Measurements from ENCODE around the gene GZMA.

GZMA gene

GRCh38 chr5:55113327-55113726, 10.9 kb downstream of the GZMA start:
- no peak for DNase-seq

DNA sequence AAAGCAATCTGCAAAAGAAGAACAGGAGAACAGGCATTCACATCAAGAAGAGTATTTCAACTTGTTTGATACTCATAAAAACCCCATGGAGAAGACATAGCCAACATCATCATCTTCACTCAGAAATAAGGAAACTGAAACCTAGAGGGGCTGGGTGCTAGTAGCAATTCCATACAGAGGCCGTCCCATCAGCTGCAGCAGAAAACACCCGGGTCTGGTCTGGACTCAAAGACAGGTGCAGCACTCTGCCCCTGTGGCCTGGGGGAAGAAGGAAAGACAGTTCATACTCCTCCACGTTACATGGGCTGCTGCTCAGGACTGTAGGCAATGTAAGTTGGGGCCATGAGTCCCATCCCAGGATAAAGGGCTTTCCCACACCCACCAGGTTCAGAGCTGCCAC, 11.6 kb downstream of the GZMA start:
- no peak for DNase-seq

GRCh38 chr5:55123365-55123764, 20.9 kb downstream of the GZMA start:
- DNase-seq: no peak

GRCh38 chr5:55134053-55134722, 31.7 kb downstream of the GZMA start:
- no peak for DNase-seq

- no peak for DNase-seq
Measured at GRCh38 chr5:55136521-55136920, 34.1 kb downstream of the GZMA start.

DNA sequence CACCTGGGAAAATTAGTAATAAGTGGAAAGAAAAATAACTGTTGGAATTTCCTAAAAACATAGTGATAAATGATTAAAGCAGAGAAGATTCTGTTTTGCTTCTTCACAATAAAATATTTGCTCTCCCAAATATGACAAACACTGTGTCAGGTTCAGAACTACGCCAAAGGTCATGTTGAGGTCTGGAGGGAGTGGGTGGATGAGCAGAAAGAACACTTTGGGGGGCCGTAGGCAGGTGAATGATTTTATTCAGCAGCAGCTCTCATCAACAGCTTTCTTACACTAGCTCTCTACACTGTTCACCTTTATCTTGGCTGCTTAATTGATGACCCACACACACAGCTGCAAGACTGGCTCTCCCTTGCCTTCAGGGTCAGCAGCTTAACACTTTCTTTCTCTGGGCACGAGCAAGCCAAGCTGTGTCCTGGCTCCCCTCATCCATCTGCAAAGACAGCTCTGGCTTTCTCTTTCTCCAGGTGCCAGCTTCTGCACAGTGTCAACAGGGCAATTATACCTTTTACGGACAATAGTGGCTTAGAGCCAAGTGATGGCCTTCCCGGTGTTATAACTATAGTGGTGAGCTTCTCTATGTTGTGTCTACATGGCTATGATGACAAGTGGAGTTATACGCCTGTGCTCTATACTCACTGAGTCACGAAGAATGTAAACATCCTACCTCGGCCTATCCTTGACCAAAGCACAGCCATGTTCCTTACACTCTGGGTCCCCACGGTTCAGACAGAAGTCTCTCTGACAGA, 38.6 kb downstream of the GZMA start:
- no peak for DNase-seq

GRCh38 chr5:55141945-55142690, 39.7 kb downstream of the GZMA start:
- peak; percentile 19 for DNase-seq

DNA sequence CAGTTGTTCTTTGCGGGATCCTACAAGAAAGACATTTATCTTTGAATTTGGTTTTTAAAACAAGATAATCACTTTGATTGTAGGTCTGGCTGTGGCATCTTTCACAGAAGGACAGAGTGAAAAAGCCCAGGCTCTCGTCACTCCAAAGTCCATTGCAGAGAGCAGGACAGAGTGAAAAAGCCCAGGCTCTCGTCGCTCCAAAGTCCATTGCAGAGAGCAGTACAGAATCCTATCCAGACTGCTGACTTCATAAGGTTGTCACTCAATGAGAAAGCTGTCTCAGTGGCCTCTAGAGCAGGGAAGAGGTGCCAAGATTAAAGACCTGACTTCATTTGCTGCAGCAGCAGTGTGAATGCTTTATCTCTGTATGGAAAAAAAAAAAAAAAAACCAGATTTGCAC, 41.2 kb downstream of the GZMA start:
- no peak for DNase-seq

GRCh38 chr5:55146080-55146479, 43.6 kb downstream of the GZMA start:
- DNase-seq: no peak

GRCh38 chr5:55146543-55147151, 44.2 kb downstream of the GZMA start:
- DNase-seq: peak; percentile 89

DNA sequence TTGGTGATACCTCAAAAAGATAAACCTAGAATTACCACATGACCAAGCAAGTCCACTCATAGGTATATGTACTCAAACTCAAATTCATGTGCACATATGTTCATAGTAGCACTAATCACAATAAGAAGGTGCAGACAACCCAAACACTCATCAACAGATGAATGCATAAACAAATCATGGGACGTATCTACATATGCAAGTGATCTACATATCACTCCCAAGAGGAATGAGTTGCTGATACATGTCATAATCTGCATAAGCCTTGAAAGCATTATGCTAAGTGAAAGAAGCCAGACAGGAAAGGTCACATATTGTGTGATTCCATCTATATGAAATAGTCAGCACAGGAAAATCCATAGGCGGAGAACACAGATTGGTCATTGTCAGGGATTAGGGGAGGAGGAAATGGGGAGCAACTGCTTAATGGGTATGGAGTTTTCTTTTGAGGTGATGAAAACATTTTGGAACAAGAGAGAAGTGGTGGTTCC, 46.9 kb downstream of the GZMA start:
- no peak for DNase-seq

DNA sequence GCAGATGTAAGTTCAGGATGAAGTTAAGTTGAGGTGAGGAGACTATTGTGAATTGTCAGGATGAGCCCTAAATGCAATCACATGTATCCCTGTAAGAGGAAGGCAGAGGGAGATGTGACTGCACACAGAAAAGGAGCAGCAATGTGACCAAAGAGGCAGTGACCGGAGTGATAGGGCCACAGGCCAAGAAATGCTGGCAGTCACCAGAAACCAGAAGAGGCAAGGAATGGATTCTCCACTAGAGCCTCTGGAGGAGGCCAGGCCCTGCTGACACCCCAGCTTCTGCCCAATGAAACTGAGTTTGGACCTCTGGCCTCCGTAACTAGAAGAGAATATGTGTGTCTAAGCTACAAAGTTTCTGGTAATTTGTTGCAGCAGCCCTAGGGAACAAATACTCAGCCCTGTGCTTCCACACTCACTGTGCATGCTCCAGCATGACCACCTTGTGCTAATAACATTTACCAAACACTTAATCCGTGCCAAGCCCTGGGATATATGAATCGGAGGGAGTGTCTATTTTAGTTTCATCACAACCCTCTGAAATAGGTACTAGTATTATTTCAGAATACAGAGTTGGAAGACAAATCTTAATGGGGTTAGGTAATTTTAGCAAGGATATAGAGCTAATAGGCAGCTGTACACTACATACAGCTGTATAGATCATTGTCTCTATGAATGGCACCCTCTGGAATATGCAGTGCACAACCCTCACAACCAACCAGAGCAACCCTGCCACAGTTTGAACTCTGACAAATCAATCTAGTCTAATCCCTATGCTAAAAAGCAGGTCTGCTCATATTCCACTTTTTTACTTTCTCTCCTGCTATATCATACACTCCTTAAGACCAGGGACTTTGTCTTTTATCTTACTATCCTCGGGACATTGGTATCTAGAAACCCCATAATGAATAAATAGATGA, 49.7 kb downstream of the GZMA start:
- DNase-seq: no peak

DNA sequence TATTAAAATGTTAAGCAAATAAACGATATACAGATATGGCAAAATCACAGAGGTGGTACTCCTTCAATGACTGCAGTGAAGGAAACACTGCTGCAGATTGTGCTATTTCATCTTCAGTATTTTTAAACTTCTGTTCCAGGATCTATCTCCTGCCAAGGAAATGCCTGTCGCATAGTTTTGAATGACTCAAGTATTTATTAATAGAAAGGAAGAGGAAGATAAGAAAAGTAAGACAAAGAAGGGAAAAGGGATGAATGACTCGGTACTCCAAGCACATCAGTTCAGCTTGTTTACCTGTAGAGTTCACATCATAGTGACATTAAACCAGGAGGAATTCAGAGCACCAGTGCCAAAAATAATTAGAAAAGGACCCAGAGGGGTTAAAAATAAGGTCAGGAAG, 52.4 kb downstream of the GZMA start:
- no peak for DNase-seq
